H9 (cell line): ENCODE measurements around the gene C16orf74. TPM values are rescaled to one million over a fixed set of nuclear protein-coding genes. Genes with fewer than 3 reads are reported as not detected.

Experiments
- DNase-seq: peaks from one replicate; pipeline ENCODE4 v3.0.0-alpha.2; 2017
- H2AFZ ChIP-seq: one replicate; pipeline ENCODE4 v1.6.1; 2013; ENCODE audit warnings: mild to moderate bottlenecking, low read length, control low read depth, moderate library complexity
- H2AK5ac ChIP-seq: 2 replicates; pipeline ENCODE4 v1.6.1; 2013; ENCODE audit warnings: low read length, control low read depth, mixed read lengths; ENCODE audit not compliant: insufficient read length
- H2BK120ac ChIP-seq: one replicate; pipeline ENCODE4 v1.6.1; 2013; ENCODE audit warnings: low read depth, mild to moderate bottlenecking, low read length, control low read depth, inconsistent platforms; ENCODE audit not compliant: poor library complexity, severe bottlenecking
- H2BK12ac ChIP-seq: 2 replicates; pipeline ENCODE4 v1.6.1; 2013; ENCODE audit warnings: low read length, control low read depth, mixed read lengths, low read depth; ENCODE audit not compliant: insufficient read length
- H2BK15ac ChIP-seq: 2 replicates; pipeline ENCODE4 v1.6.1; 2013; ENCODE audit warnings: low read depth, low read length, control low read depth
- H2BK20ac ChIP-seq: one replicate; pipeline ENCODE4 v1.6.1; 2013; ENCODE audit warnings: low read depth, mild to moderate bottlenecking, low read length, control low read depth, inconsistent platforms; ENCODE audit not compliant: poor library complexity, severe bottlenecking
- H2BK5ac ChIP-seq: 2 replicates; pipeline ENCODE4 v1.6.1; 2013; ENCODE audit warnings: low read length, control low read depth, mixed read lengths; ENCODE audit not compliant: insufficient read length
- H3K14ac ChIP-seq: 2 replicates; pipeline ENCODE4 v1.6.1; 2013; ENCODE audit warnings: low read length, control low read depth; ENCODE audit not compliant: insufficient read depth
- H3K18ac ChIP-seq: 2 replicates; pipeline ENCODE4 v1.6.1; 2013; ENCODE audit warnings: low read depth, mild to moderate bottlenecking, mixed read lengths, low read length, control low read depth; ENCODE audit not compliant: insufficient read length
- H3K23ac ChIP-seq: 2 replicates; pipeline ENCODE4 v1.6.1; 2013; ENCODE audit warnings: low read length, control low read depth, mixed read lengths, low read depth; ENCODE audit not compliant: insufficient read length
- H3K23me2 ChIP-seq: 2 replicates; pipeline ENCODE4 v1.6.1; 2013; ENCODE audit warnings: low read depth, mild to moderate bottlenecking, mixed read lengths, low read length, control low read depth; ENCODE audit not compliant: insufficient read length, poor library complexity, severe bottlenecking
- H3K27ac ChIP-seq: 2 replicates; pipeline ENCODE4 v1.5.1; 2013; ENCODE audit warnings: low read length, control low read depth, mixed read lengths, low read depth; ENCODE audit not compliant: insufficient read length
- H3K27me3 ChIP-seq: 2 replicates; pipeline ENCODE4 v1.6.1; 2013; ENCODE audit warnings: low read length, control low read depth, inconsistent platforms; ENCODE audit not compliant: insufficient read depth
- H3K4ac ChIP-seq: 2 replicates; pipeline ENCODE4 v1.6.1; 2013; ENCODE audit warnings: low read depth, mild to moderate bottlenecking, control low read depth, inconsistent platforms, low read length, moderate library complexity
- H3K4me1 ChIP-seq: 2 replicates; pipeline ENCODE4 v1.6.1; 2013; ENCODE audit warnings: low read length, control low read depth, inconsistent platforms; ENCODE audit not compliant: insufficient read depth
- H3K4me2 ChIP-seq: 2 replicates; pipeline ENCODE4 v1.6.1; 2013; ENCODE audit warnings: low read length, control low read depth, mixed read lengths; ENCODE audit not compliant: insufficient read length, insufficient read depth
- H3K56ac ChIP-seq: 2 replicates; pipeline ENCODE4 v1.6.1; 2013; ENCODE audit warnings: low read depth, mild to moderate bottlenecking, mixed read lengths, low read length, control low read depth; ENCODE audit not compliant: insufficient read length
- H3K79me1 ChIP-seq: 2 replicates; pipeline ENCODE4 v1.6.1; 2013; ENCODE audit warnings: low read depth, mild to moderate bottlenecking, moderate library complexity, low read length, control low read depth, inconsistent platforms; ENCODE audit not compliant: insufficient read depth, poor library complexity, severe bottlenecking
- H3K79me2 ChIP-seq: 2 replicates; pipeline ENCODE4 v1.6.1; 2013; ENCODE audit warnings: low read length, control low read depth, inconsistent platforms; ENCODE audit not compliant: insufficient read depth
- H3K9ac ChIP-seq: 2 replicates; pipeline ENCODE4 v1.6.1; 2013; ENCODE audit warnings: low read length, control low read depth, mixed read lengths; ENCODE audit not compliant: insufficient read length; ENCODE audit errors: extremely low read depth
- H3K9me3 ChIP-seq: one replicate; pipeline ENCODE4 v1.6.1; 2013; ENCODE audit warnings: low read depth, low read length, inconsistent platforms; ENCODE audit not compliant: control insufficient read depth
- H3T11ph ChIP-seq: one replicate; pipeline ENCODE4 v1.6.1; 2013; ENCODE audit warnings: mild to moderate bottlenecking, low read length, control low read depth, inconsistent platforms
- H4K20me1 ChIP-seq: one replicate; pipeline ENCODE4 v1.6.1; 2013; ENCODE audit not compliant: control insufficient read depth, insufficient read length, insufficient read depth
- H4K5ac ChIP-seq: 2 replicates; pipeline ENCODE4 v1.6.1; 2013; ENCODE audit warnings: low read depth, mild to moderate bottlenecking, mixed read lengths, low read length, control low read depth; ENCODE audit not compliant: insufficient read length
- H4K8ac ChIP-seq: replicated peaks from 2 replicates; pipeline ENCODE4 v1.6.1; 2013; ENCODE audit warnings: low read length, control low read depth, mixed read lengths, low read depth; ENCODE audit not compliant: insufficient read length
- H4K91ac ChIP-seq: 2 replicates; pipeline ENCODE4 v1.6.1; 2013; ENCODE audit warnings: low read depth, mild to moderate bottlenecking, moderate library complexity, mixed read lengths, low read length, control low read depth; ENCODE audit not compliant: insufficient read length
- H3K27ac Mint-ChIP-seq, 3 experiments: 2 replicates in 2 of 3; 3 replicates in 1 of 3; pipeline ENCODE4 v1.8.0; 2020 to 2021; ENCODE audit warnings: mixed read lengths in 3 of 3, mild to moderate bottlenecking in 1 of 3, moderate library complexity in 1 of 3
- H3K27me3 Mint-ChIP-seq: 2 replicates; pipeline ENCODE4 v1.8.0; 2021; ENCODE audit warnings: low read depth, mild to moderate bottlenecking, moderate library complexity, mixed read lengths
- H3K36me3 Mint-ChIP-seq, 3 experiments: 2 replicates in 2 of 3; 3 replicates in 1 of 3; pipeline ENCODE4 v1.8.0; 2020 to 2021; ENCODE audit warnings: low read depth in 3 of 3, mixed read lengths in 3 of 3; ENCODE audit not compliant: insufficient read depth in 1 of 3
- H3K4me1 Mint-ChIP-seq, 2 experiments: 2 replicates each; pipeline ENCODE4 v1.8.0; 2020; ENCODE audit warnings: mixed read lengths in 2 of 2
- H3K4me3 Mint-ChIP-seq, 2 experiments: 2 replicates in 1 of 2; 3 replicates in 1 of 2; pipeline ENCODE4 v1.8.0; 2020 to 2021; ENCODE audit warnings: mild to moderate bottlenecking in 2 of 2, mixed read lengths in 2 of 2, moderate library complexity in 1 of 2
- H3K9me3 Mint-ChIP-seq, 2 experiments: 2 replicates in 1 of 2; 3 replicates in 1 of 2; pipeline ENCODE4 v1.8.0; 2020; ENCODE audit warnings: mild to moderate bottlenecking in 2 of 2, mixed read lengths in 2 of 2, moderate library complexity in 1 of 2
- WGBS: extraction: QIAGEN DNeasy Blood & Tissue Kit; methylation state at CpG from one replicate; pipeline ENCODE4 v1.1.7; 2013; ENCODE audit warnings: missing lambda C conversion rate, low lambda C conversion rate, mixed read lengths; ENCODE audit not compliant: insufficient read length; ENCODE audit errors: extremely low coverage; 5-methylcytosine and 5-hydroxymethylcytosine counted together
- total RNA-seq: library from RNA; stranded (reverse); gene quantifications from 2 replicates; pipeline ENCODE4 v1.2.1, GENCODE V29; 2021
- TF ChIP-seq, protein P1 (sequence below): fragments of 200-600 bp; sonication (generic); conservative IDR thresholded peaks from 3 replicates; pipeline ENCODE4 v1.8.0; 2021; ENCODE audit warnings: antibody characterized with exemption, mild to moderate bottlenecking

The C16orf74 gene
- total RNA-seq, 1 experiment from 2014 or later, result 5.6 TPM

GRCh38 chr16:85715169-85716021 lies 35.5 kb downstream of the C16orf74 start:
- no peaks in the 10 kb centered on the region for H4K20me1 ChIP-seq
- H3K27ac ChIP-seq, result no peak overlapping the region
- H3K23me2 ChIP-seq, result peaks cover 9% of the 10 kb centered on the region
- Mint-ChIP-seq H3K27ac (peak overlapping the region in 2 of 3 experiments; percentile 65 to 68; a peak in 3 of 7 replicates), H3K4me1 (peaks cover 24 to 39% of the 10 kb centered on the region in 2 experiments), H3K36me3 (peaks cover 6 to 13% (median 10%) of the 10 kb centered on the region in 3 experiments; a peak in 5 of 7 replicates), H3K27me3 (peaks cover 23% of the 10 kb centered on the region), H3K9me3 (peaks cover 5 to 8% of the 10 kb centered on the region in 2 experiments), H3K4me3 (peak overlapping the region; percentile 41 to 68)
- H4K5ac ChIP-seq, result no peak overlapping the region
- H2AFZ ChIP-seq, result no peak overlapping the region
- H3K79me2 ChIP-seq, result no peaks in the 10 kb centered on the region
- WGBS, result no CpG with 5 or more reads among the region's 22 CpGs
- H3K14ac ChIP-seq, result no peak overlapping the region
- peaks cover 3% of the 10 kb centered on the region; the same call in 1 of the 2 replicates for H3K27me3 ChIP-seq
- peaks cover 7% of the 10 kb centered on the region for H3K9me3 ChIP-seq
- peak; percentile 61 for DNase-seq
- no peak overlapping the region for H3K23ac ChIP-seq
- no peak overlapping the region for H3T11ph ChIP-seq
- H3K9ac ChIP-seq, result peak overlapping the region; percentile 16
- no peak overlapping the region for H2BK15ac ChIP-seq
- H3K4me1 ChIP-seq, result peaks cover 3% of the 10 kb centered on the region; the same call in 1 of the 2 replicates
- H2BK12ac ChIP-seq, result no peak overlapping the region
- H4K8ac ChIP-seq, result no peak overlapping the region
- H2BK20ac ChIP-seq, result no peak overlapping the region
- H3K18ac ChIP-seq, result no peak overlapping the region
- no peak overlapping the region for H3K56ac ChIP-seq
- H3K4ac ChIP-seq, result no peak overlapping the region
- no peak overlapping the region for H2AK5ac ChIP-seq
- H4K91ac ChIP-seq, result no peak overlapping the region
- H3K4me2 ChIP-seq, result peak overlapping the region; percentile 74
- no peak overlapping the region for H2BK120ac ChIP-seq
- no peak overlapping the region for H2BK5ac ChIP-seq
- no peaks in the 10 kb centered on the region for H3K79me1 ChIP-seq
- TF ChIP-seq, protein P1, sequence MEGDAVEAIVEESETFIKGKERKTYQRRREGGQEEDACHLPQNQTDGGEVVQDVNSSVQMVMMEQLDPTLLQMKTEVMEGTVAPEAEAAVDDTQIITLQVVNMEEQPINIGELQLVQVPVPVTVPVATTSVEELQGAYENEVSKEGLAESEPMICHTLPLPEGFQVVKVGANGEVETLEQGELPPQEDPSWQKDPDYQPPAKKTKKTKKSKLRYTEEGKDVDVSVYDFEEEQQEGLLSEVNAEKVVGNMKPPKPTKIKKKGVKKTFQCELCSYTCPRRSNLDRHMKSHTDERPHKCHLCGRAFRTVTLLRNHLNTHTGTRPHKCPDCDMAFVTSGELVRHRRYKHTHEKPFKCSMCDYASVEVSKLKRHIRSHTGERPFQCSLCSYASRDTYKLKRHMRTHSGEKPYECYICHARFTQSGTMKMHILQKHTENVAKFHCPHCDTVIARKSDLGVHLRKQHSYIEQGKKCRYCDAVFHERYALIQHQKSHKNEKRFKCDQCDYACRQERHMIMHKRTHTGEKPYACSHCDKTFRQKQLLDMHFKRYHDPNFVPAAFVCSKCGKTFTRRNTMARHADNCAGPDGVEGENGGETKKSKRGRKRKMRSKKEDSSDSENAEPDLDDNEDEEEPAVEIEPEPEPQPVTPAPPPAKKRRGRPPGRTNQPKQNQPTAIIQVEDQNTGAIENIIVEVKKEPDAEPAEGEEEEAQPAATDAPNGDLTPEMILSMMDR, result no peak
